Right renal cortex interstitium (tissue), 3 donors: ENCODE data around the gene SH3BP2. TPM values are rescaled to one million over a fixed set of nuclear protein-coding genes. Genes with fewer than 3 reads are reported as not detected.

Experiments
- DNase-seq, 3 donors: peaks; one replicate each; pipeline ENCODE4 v3.0.0-alpha.2; 2013; ENCODE audit warnings: low read depth in 3 of 3, low spot score in 2 of 3
- polyA plus RNA-seq, 3 donors: library from polyadenylated mRNA; unstranded; fragments of 120-200 nt; gene quantifications; one replicate each; pipeline ENCODE4 v1.2.1, GENCODE V29; 2013; ENCODE audit not compliant: insufficient read length in 3 of 3

Gene SH3BP2
- polyA plus RNA-seq, 3 donors: 21.7 to 28.4 (median 25.7) TPM

- no peak for DNase-seq
These were observed 2.9 kb upstream of the SH3BP2 start for GRCh38 chr4:2789793-2790582.

- DNase-seq: no peak
These were observed 2.0 kb upstream of the SH3BP2 start for GRCh38 chr4:2790583-2791517.

- no peak for DNase-seq
These were observed 1.1 kb upstream of the SH3BP2 start for GRCh38 chr4:2791518-2792395.

GRCh38 chr4:2792396-2792710 is 532 bp upstream of the SH3BP2 start:
- no peak for DNase-seq

- no peak for DNase-seq
These were observed 951 bp downstream of the SH3BP2 start for GRCh38 chr4:2793586-2794485.

- no peak for DNase-seq
These were observed 1.8 kb downstream of the SH3BP2 start for GRCh38 chr4:2794486-2795299.

GRCh38 chr4:2795300-2795892 is 2.5 kb downstream of the SH3BP2 start:
- no peak for DNase-seq

- no peak for DNase-seq
These were observed 3.3 kb downstream of the SH3BP2 start for GRCh38 chr4:2795893-2796848.

GRCh38 chr4:2796849-2797544 is 4.1 kb downstream of the SH3BP2 start:
- DNase-seq: no peak

GRCh38 chr4:2797545-2798305 is 4.8 kb downstream of the SH3BP2 start:
- no peak for DNase-seq

- no peak for DNase-seq
These were observed 5.7 kb downstream of the SH3BP2 start for GRCh38 chr4:2798399-2799223.

- DNase-seq: no peak
These were observed 6.5 kb downstream of the SH3BP2 start for GRCh38 chr4:2799224-2799911.

GRCh38 chr4:2799971-2800690 is 7.2 kb downstream of the SH3BP2 start:
- no peak for DNase-seq
